ENCODE data around the gene KMT2C. TPM values are rescaled to one million over a fixed set of nuclear protein-coding genes. Genes with fewer than 3 reads are reported as not detected.
"Not testable (repeated sequence)": the region's sequence is repeated elsewhere in the genome, so short reads cannot be mapped to it uniquely, and the experiment has no call there.

Gene KMT2C
- total and polyA plus RNA-seq, 2 of the 8 experiments (the other 6 are each of a cell fraction or from before 2014, with no cell fraction given), result 9.1 to 40.8 TPM

DNA sequence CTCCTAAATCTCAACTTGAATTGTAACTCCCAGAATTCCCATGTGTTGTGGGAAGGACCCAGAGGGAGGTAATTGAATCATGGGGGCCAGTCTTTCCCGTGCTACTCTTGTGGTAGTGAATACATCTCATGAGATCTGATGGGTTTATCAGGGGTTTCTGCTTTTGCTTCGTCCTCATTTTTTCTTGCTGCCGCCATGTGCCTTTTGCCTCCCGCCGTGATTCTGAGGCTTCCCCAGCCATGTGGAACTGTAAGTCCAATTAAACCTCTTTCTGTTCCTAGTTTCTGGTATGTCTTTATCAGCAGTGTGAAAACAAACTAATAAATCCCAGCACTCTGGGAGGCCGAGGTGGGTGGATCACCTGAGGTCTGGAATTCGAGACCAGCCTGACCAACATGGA is 33.8 kb upstream of the KMT2C start:
- H3K4me3 ChIP-seq (ENCODE audit: extremely low read depth in 1 of 4, insufficient read depth in 2 of 4, low read depth in 3 of 4, low read length in 4 of 4); H3K14ac ChIP-seq (ENCODE audit: insufficient read length); H4K8ac ChIP-seq (ENCODE audit: extremely low read depth, insufficient read depth, low read length); H3K4me2 ChIP-seq (ENCODE audit: insufficient read depth in 1 of 2, low read depth in 2 of 2, low read length in 2 of 2); H4K20me1 ChIP-seq (replicated peaks in 1 of 2; ENCODE audit: control insufficient read depth in 1 of 2, insufficient read depth in 2 of 2, low read length in 2 of 2); H3K79me1 ChIP-seq (ENCODE audit: low read depth, low read length); H3K4me1 ChIP-seq (replicated peaks in 1 of 4; ENCODE audit: control insufficient read depth in 3 of 4, insufficient read depth in 4 of 4, low read length in 3 of 4); H3K4ac ChIP-seq (replicated peaks; ENCODE audit: insufficient read length, low read depth, low read length); H3K23ac ChIP-seq (ENCODE audit: insufficient read length); H2BK20ac ChIP-seq (ENCODE audit: low read length); H4K5ac ChIP-seq (ENCODE audit: insufficient read length, low read depth, low read length); H2BK5ac ChIP-seq (ENCODE audit: low read depth, low read length); DNase-seq (ENCODE audit: low read depth in 1 of 2, low spot score in 2 of 2); H2BK12ac ChIP-seq (ENCODE audit: low read depth, low read length); CTCF ChIA-PET (ENCODE audit: partially characterized antibody); H3K79me2 ChIP-seq (ENCODE audit: control insufficient read depth in 1 of 2, insufficient read depth in 2 of 2, low read length in 2 of 2); H3K27me3 ChIP-seq (replicated peaks in 1 of 4; ENCODE audit: control insufficient read depth in 3 of 4, extremely low read depth in 1 of 4, insufficient read depth in 3 of 4, low read length in 3 of 4); FAIRE-seq; H3K23me2 ChIP-seq (ENCODE audit: low read depth, low read length); H2AK5ac ChIP-seq (ENCODE audit: low read depth, low read length); H3K36me3 ChIP-seq (ENCODE audit: control insufficient read depth in 2 of 4, insufficient read depth in 4 of 4, low read length in 3 of 4); H3K27ac ChIP-seq (ENCODE audit: low read depth, low read length); H2BK120ac ChIP-seq (replicated peaks; ENCODE audit: low read depth, low read length); H4K91ac ChIP-seq (replicated peaks; ENCODE audit: insufficient read length, low read length); POLR2A ChIA-PET (ENCODE audit: partially characterized antibody); H2AFZ ChIP-seq (ENCODE audit: low read length); H3K9ac ChIP-seq (replicated peaks in 1 of 4; ENCODE audit: extremely low read depth in 1 of 4, low read depth in 3 of 4, low read length in 3 of 4); H3K18ac ChIP-seq (ENCODE audit: extremely low read depth, low read length); H3K56ac ChIP-seq (replicated peaks; ENCODE audit: insufficient read length, low read depth, low read length); H2BK15ac ChIP-seq (ENCODE audit: low read length): not testable (repeated sequence)
- peaks cover 9 to 11% of the 10 kb centered on the region in 2 experiments; a peak in 2 of 4 replicates for H3K9me3 ChIP-seq (ENCODE audit: insufficient read depth in 2 of 2, low read depth in 1 of 2, low read length in 1 of 2)
- peak; percentile 80 for TF ChIP-seq E2F6 (IDR thresholded peaks at IDR 0.05)
- TF ChIP-seq, protein P1, sequence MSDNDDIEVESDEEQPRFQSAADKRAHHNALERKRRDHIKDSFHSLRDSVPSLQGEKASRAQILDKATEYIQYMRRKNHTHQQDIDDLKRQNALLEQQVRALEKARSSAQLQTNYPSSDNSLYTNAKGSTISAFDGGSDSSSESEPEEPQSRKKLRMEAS (IDR thresholded peaks at IDR 0.05), result peak; percentile 28; the same call in 1 of the 2 replicates
- 95% methylated on average over 7 of the region's 7 CpGs; no CpG with 5 or more reads in 1 of the 2 experiments for WGBS, 2 experiments (ENCODE audit: extremely low coverage in 1 of 2, insufficient coverage in 1 of 2, insufficient read length in 1 of 2, insufficient replicate concordance in 2 of 2, low coverage in 1 of 2, low lambda C conversion rate in 2 of 2, missing lambda C conversion rate in 1 of 2)

All from H1 (cell line).